ENCODE data around the gene ITPK1. TPM values are rescaled to one million over a fixed set of nuclear protein-coding genes. Genes with fewer than 3 reads are reported as not detected.

Gene ITPK1
- total RNA-seq, 2 experiments from 2014 or later, result 78.5 to 83.5 TPM

- H3K27ac Mint-ChIP-seq, result no peak overlapping the region
- H3K9me3 Mint-ChIP-seq, result no peaks in the 10 kb centered on the region
- H3K36me3 Mint-ChIP-seq (ENCODE audit: low read depth), result no peaks in the 10 kb centered on the region
- H3K4me3 Mint-ChIP-seq, result no peak overlapping the region
- ATAC-seq, result no peak
- ChIA-PET CTCF (no interaction called here), POLR2A (interaction anchor here (0.7 kb wide), 1 partner anchor 230 kb away, joined by 3 read pairs; no protein-coding TSS in a partner anchor)
- intact Hi-C loops (cut with micrococcal nuclease), result no loop called here
- TF ChIP-seq CTCF (IDR thresholded peaks at IDR 0.05), result no peak
- no peak for DNase-seq
- H3K4me1 Mint-ChIP-seq (ENCODE audit: low read depth), result no peaks in the 10 kb centered on the region
- H3K27me3 Mint-ChIP-seq, result no peaks in the 10 kb centered on the region
These were observed 41.1 kb upstream of the ITPK1 start for GRCh38 chr14:93156693-93157369.

GRCh38 chr14:93155667-93156066 is 39.9 kb upstream of the ITPK1 start:
- ChIA-PET POLR2A (no interaction called here), CTCF (interaction anchor here (1.2 kb wide), 1 partner anchor 22 kb away, joined by 3 read pairs; no protein-coding TSS in a partner anchor)
- Mint-ChIP-seq H3K9me3 (no peaks in the 10 kb centered on the region), H3K4me1 (ENCODE audit: low read depth) (no peaks in the 10 kb centered on the region), H3K36me3 (ENCODE audit: low read depth) (no peaks in the 10 kb centered on the region), H3K4me3 (no peak overlapping the region), H3K27me3 (peaks cover 1% of the 10 kb centered on the region), H3K27ac (no peak overlapping the region)
- ATAC-seq (no peak), DNase-seq (no peak)
- TF ChIP-seq CTCF (IDR thresholded peaks at IDR 0.05), result no peak
- intact Hi-C loops (cut with micrococcal nuclease), result no loop called here

GRCh38 chr14:93153121-93153520 is 37.4 kb upstream of the ITPK1 start:
- no peaks in the 10 kb centered on the region for H3K36me3 Mint-ChIP-seq (ENCODE audit: low read depth)
- no peak overlapping the region for H3K4me3 Mint-ChIP-seq
- no peak for TF ChIP-seq CTCF (IDR thresholded peaks at IDR 0.05)
- intact Hi-C loops (cut with micrococcal nuclease), result no loop called here
- ChIA-PET POLR2A (interaction anchor here (0.6 kb wide), 1 partner anchor 108 kb away, joined by 3 read pairs; no protein-coding TSS in a partner anchor), CTCF (no interaction called here)
- H3K27ac Mint-ChIP-seq, result no peak overlapping the region
- no peaks in the 10 kb centered on the region for H3K9me3 Mint-ChIP-seq
- DNase-seq (no peak), ATAC-seq (no peak)
- no peaks in the 10 kb centered on the region for H3K4me1 Mint-ChIP-seq (ENCODE audit: low read depth)
- H3K27me3 Mint-ChIP-seq, result peaks cover 3% of the 10 kb centered on the region

GRCh38 chr14:93150227-93151208 is 34.8 kb upstream of the ITPK1 start:
- CTCF ChIA-PET, result interaction anchor here (0.9 to 1.5 kb wide), 2 partner anchors 8 to 18 kb away, joined by 4 read pairs; no protein-coding TSS in a partner anchor
- H3K36me3 Mint-ChIP-seq (ENCODE audit: low read depth), result no peaks in the 10 kb centered on the region
- H3K4me1 Mint-ChIP-seq (ENCODE audit: low read depth), result no peaks in the 10 kb centered on the region
- no peak overlapping the region for H3K4me3 Mint-ChIP-seq
- peaks cover 3% of the 10 kb centered on the region for H3K27me3 Mint-ChIP-seq
- no peak for TF ChIP-seq CTCF (IDR thresholded peaks at IDR 0.05)
- POLR2A ChIA-PET, result interaction anchor here (0.6 kb wide), 1 partner anchor 84 kb away, joined by 3 read pairs; no protein-coding TSS in a partner anchor
- H3K9me3 Mint-ChIP-seq, result no peaks in the 10 kb centered on the region
- DNase-seq (no peak), ATAC-seq (no peak)
- intact Hi-C loops (cut with micrococcal nuclease), result no loop called here
- no peak overlapping the region for H3K27ac Mint-ChIP-seq
